Coronary artery (tissue), 2 donors: Measurements from ENCODE around the gene ASB4.

ENCODE experiments used
- DNase-seq: peaks from one replicate; pipeline ENCODE4 v3.0.0-alpha.2; 2017; ENCODE audit warnings: low spot score
- H3K27ac ChIP-seq, 2 donors: fragments of 200-600 bp; sonication (generic); one replicate each; pipeline ENCODE4 v1.5.1; 2016 to 2019
- H3K4me3 ChIP-seq: fragments of 200-600 bp; sonication (generic); 2 replicates; pipeline ENCODE4 v1.5.1; 2016; ENCODE audit warnings: mild to moderate bottlenecking, moderate library complexity
- CTCF ChIP-seq: fragments of 200-600 bp; sonication (generic); IDR thresholded peaks from one replicate; pipeline ENCODE4 v1.5.1; 2019; ENCODE audit warnings: antibody characterized with exemption

The ASB4 gene

GRCh38 chr7:95577137-95577536 lies 91.4 kb downstream of the ASB4 start:
- Histone ChIP-seq H3K4me3 (no peak overlapping the region), H3K27ac (no peak overlapping the region)
- no peak for TF ChIP-seq CTCF
- no peak for DNase-seq

- H3K4me3 ChIP-seq, result no peak overlapping the region
- TF ChIP-seq CTCF, result no peak
- no peak overlapping the region for H3K27ac ChIP-seq
- DNase-seq, result no peak
Measured at GRCh38 chr7:95578299-95578855, 92.6 kb downstream of the ASB4 start.

GRCh38 chr7:95579318-95579717 lies 93.6 kb downstream of the ASB4 start:
- DNase-seq, result no peak
- H3K27ac ChIP-seq, result no peak overlapping the region
- TF ChIP-seq CTCF, result no peak
- H3K4me3 ChIP-seq, result no peak overlapping the region

- no peak for TF ChIP-seq CTCF
- Histone ChIP-seq H3K27ac (no peak overlapping the region), H3K4me3 (no peak overlapping the region)
- no peak for DNase-seq
Measured at GRCh38 chr7:95581467-95581866, 95.7 kb downstream of the ASB4 start.

- DNase-seq, result no peak
- TF ChIP-seq CTCF, result no peak
- peak overlapping the region in 1 of 2 donors; percentile 43 for H3K27ac ChIP-seq
Measured at GRCh38 chr7:95582578-95583293, 97.0 kb downstream of the ASB4 start.

GRCh38 chr7:95583834-95584621 lies 98.3 kb downstream of the ASB4 start:
- Histone ChIP-seq H3K27ac (peak overlapping the region in 1 of 2 donors; percentile 36), H3K4me3 (peak overlapping the region; percentile 98)
- DNase-seq, result no peak
- no peak for TF ChIP-seq CTCF

More at GRCh38 chr7:95582578-95583293, 97.0 kb downstream of the ASB4 start:
- no peak overlapping the region for H3K4me3 ChIP-seq
